ENCODE measurements around the gene DNAH6.

GRCh38 chr2:84474176-84474575, 42.1 kb upstream of the DNAH6 start:
- TF ChIP-seq CTCF (IDR thresholded peaks at IDR 0.05) (no peak), POLR2A (IDR thresholded peaks at IDR 0.05) (no peak)

All from right lobe of liver (tissue), 4 donors.